ENCODE data around the gene MRPS34.

MRPS34 gene

GRCh38 chr16:1762879-1763520 lies 9.9 kb downstream of the MRPS34 start:
- Mint-ChIP-seq H3K27me3 (ENCODE audit: low read depth) (no peaks in the 10 kb centered on the region), H3K4me3 (no peak overlapping the region), H3K9me3 (no peaks in the 10 kb centered on the region), H3K27ac (no peak overlapping the region), H3K4me1 (no peaks in the 10 kb centered on the region), H3K36me3 (ENCODE audit: low read depth) (peaks cover 7% of the 10 kb centered on the region)
- no peak for TF ChIP-seq CTCF (IDR thresholded peaks at IDR 0.05; ENCODE audit: unreplicated experiment in 3 of 3)

- Mint-ChIP-seq H3K27me3 (ENCODE audit: low read depth) (no peaks in the 10 kb centered on the region), H3K9me3 (no peaks in the 10 kb centered on the region), H3K27ac (no peak overlapping the region), H3K4me3 (no peak overlapping the region), H3K36me3 (ENCODE audit: low read depth) (peaks cover 7% of the 10 kb centered on the region), H3K4me1 (no peaks in the 10 kb centered on the region)
- TF ChIP-seq CTCF (IDR thresholded peaks at IDR 0.05; ENCODE audit: unreplicated experiment in 3 of 3), result no peak
Measured at GRCh38 chr16:1762196-1762878, 10.6 kb downstream of the MRPS34 start.

GRCh38 chr16:1761751-1762150 lies 11.2 kb downstream of the MRPS34 start:
- no peak overlapping the region for H3K27ac Mint-ChIP-seq
- no peak for TF ChIP-seq CTCF (IDR thresholded peaks at IDR 0.05; ENCODE audit: unreplicated experiment in 3 of 3)
- no peak overlapping the region for H3K4me3 Mint-ChIP-seq
- H3K4me1 Mint-ChIP-seq, result no peaks in the 10 kb centered on the region
- H3K9me3 Mint-ChIP-seq, result no peaks in the 10 kb centered on the region
- no peaks in the 10 kb centered on the region for H3K27me3 Mint-ChIP-seq (ENCODE audit: low read depth)
- H3K36me3 Mint-ChIP-seq (ENCODE audit: low read depth), result peaks cover 7% of the 10 kb centered on the region

GRCh38 chr16:1760911-1761310 lies 12.0 kb downstream of the MRPS34 start:
- Mint-ChIP-seq H3K36me3 (ENCODE audit: low read depth) (peaks cover 7% of the 10 kb centered on the region), H3K9me3 (no peaks in the 10 kb centered on the region), H3K27me3 (ENCODE audit: low read depth) (no peaks in the 10 kb centered on the region), H3K4me1 (no peaks in the 10 kb centered on the region), H3K4me3 (no peak overlapping the region), H3K27ac (no peak overlapping the region)
- no peak for TF ChIP-seq CTCF (IDR thresholded peaks at IDR 0.05; ENCODE audit: unreplicated experiment in 3 of 3)

- Mint-ChIP-seq H3K27ac (no peak overlapping the region), H3K4me1 (no peaks in the 10 kb centered on the region), H3K9me3 (no peaks in the 10 kb centered on the region), H3K27me3 (ENCODE audit: low read depth) (no peaks in the 10 kb centered on the region), H3K36me3 (ENCODE audit: low read depth) (peaks cover 16% of the 10 kb centered on the region), H3K4me3 (no peak overlapping the region)
- no peak for TF ChIP-seq CTCF (IDR thresholded peaks at IDR 0.05; ENCODE audit: unreplicated experiment in 3 of 3)
Measured at GRCh38 chr16:1759511-1759910, 13.4 kb downstream of the MRPS34 start.

- peaks cover 16% of the 10 kb centered on the region for H3K36me3 Mint-ChIP-seq (ENCODE audit: low read depth)
- no peaks in the 10 kb centered on the region for H3K4me1 Mint-ChIP-seq
- no peaks in the 10 kb centered on the region for H3K27me3 Mint-ChIP-seq (ENCODE audit: low read depth)
- no peak for TF ChIP-seq CTCF (IDR thresholded peaks at IDR 0.05; ENCODE audit: unreplicated experiment in 3 of 3)
- H3K27ac Mint-ChIP-seq, result no peak overlapping the region
- H3K4me3 Mint-ChIP-seq, result no peak overlapping the region
- no peaks in the 10 kb centered on the region for H3K9me3 Mint-ChIP-seq
Measured at GRCh38 chr16:1758923-1759322, 14.0 kb downstream of the MRPS34 start.

All from nephron (organoid).